HG03108 (cell line): ENCODE measurements around the gene ZNF471.

Experiments
- ATAC-seq: cut with Tn5 transposase; IDR thresholded peaks from one replicate; pipeline ENCODE4 v1.9.1; 2021; ENCODE audit warnings: moderate library complexity; ENCODE audit not compliant: unreplicated experiment

Gene ZNF471

DNA sequence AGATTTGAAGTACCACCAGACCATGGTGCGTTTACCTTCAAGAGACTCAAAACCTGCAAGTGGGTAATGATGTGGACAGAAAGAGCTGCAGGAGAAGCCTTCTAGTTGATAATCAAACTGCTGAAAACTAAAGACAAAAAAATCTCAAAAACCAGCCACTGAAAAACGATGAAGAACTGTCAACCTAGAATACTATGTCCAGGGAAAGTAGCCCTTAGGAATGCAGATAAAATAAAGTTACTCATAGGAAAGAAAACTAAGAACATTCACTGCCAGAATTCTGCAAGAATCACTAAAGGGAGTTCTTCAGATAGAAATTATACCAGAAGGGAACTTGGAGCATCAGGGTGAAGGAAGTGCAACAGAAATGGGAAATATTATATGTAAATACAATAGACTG lies 64.9 kb downstream of the ZNF471 start:
- ATAC-seq = no peak

DNA sequence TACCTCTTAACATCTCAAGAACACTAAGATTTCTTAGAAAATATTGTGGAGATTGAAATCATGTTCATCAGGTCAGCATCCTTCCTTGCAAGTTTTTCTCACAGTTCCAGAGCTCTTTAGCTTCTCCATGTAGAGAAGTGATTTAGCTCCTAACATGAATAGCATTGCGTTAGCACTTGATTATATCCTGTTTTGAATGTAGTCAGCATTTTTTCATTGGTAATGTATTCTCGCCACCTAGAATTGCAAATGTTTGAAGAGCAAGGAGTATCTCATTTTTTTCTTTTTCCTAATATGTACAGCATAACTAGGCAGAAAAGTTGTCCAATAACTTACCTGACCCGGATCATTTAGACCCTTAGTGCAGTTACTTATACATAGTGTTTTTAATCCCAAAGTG lies 66.3 kb downstream of the ZNF471 start:
- ATAC-seq = no peak

DNA sequence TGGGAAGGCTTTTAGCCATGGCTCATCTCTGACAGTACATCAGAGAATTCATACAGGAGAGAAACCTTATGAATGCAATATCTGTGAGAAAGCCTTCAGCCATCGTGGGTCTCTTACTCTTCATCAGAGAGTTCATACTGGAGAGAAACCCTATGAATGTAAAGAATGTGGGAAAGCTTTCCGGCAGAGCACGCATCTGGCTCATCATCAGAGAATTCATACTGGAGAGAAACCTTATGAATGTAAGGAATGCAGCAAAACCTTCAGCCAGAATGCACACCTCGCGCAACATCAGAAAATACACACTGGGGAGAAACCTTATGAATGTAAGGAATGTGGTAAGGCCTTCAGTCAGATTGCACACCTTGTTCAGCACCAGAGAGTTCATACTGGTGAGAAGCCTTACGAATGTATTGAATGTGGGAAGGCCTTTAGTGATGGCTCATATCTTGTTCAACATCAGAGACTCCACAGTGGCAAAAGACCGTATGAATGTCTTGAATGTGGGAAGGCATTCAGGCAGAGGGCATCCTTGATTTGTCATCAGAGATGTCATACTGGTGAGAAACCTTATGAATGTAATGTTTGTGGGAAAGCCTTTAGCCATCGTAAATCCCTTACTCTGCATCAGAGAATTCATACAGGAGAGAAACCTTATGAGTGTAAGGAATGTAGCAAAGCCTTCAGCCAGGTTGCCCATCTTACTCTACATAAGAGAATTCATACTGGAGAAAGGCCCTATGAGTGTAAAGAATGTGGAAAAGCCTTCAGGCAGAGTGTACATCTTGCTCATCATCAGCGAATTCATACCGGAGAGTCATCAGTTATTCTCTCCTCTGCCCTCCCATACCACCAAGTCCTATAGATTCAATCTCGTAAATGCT lies 70.3 kb downstream of the ZNF471 start:
- ATAC-seq = no peak
